Thyroid gland (tissue), 4 donors: ENCODE measurements around the gene AKAP7.
"Not testable (repeated sequence)": the region's sequence is repeated elsewhere in the genome, so short reads cannot be mapped to it uniquely, and the experiment has no call there.

Experiments
- POLR2A ChIP-seq, 2 donors: fragments of 450-650 bp; IDR thresholded peaks; one replicate each; pipeline ENCODE4 v1.6.1; 2017; ENCODE audit warnings: antibody characterized with exemption in 2 of 2, mild to moderate bottlenecking in 2 of 2, moderate library complexity in 1 of 2
- TF ChIP-seq, protein P1 (sequence below), 6 experiments: fragments of 200-600 bp in 3 of 6; fragments of 450-650 bp in 3 of 6; sonication (generic) in 3 of 6; IDR thresholded peaks; one replicate each; pipeline ENCODE4 v1.5.1; 2016 to 2019; ENCODE audit warnings: antibody characterized with exemption in 6 of 6, mild to moderate bottlenecking in 2 of 6, inconsistent platforms in 1 of 6, moderate library complexity in 1 of 6

GRCh38 chr6:131300826-131301225 lies 165.6 kb downstream of the AKAP7 start:
- not testable (repeated sequence) for TF ChIP-seq POLR2A (IDR thresholded peaks at IDR 0.05)
- TF ChIP-seq, protein P1, sequence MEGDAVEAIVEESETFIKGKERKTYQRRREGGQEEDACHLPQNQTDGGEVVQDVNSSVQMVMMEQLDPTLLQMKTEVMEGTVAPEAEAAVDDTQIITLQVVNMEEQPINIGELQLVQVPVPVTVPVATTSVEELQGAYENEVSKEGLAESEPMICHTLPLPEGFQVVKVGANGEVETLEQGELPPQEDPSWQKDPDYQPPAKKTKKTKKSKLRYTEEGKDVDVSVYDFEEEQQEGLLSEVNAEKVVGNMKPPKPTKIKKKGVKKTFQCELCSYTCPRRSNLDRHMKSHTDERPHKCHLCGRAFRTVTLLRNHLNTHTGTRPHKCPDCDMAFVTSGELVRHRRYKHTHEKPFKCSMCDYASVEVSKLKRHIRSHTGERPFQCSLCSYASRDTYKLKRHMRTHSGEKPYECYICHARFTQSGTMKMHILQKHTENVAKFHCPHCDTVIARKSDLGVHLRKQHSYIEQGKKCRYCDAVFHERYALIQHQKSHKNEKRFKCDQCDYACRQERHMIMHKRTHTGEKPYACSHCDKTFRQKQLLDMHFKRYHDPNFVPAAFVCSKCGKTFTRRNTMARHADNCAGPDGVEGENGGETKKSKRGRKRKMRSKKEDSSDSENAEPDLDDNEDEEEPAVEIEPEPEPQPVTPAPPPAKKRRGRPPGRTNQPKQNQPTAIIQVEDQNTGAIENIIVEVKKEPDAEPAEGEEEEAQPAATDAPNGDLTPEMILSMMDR (IDR thresholded peaks at IDR 0.05): not testable (repeated sequence)
